ENCODE measurements around the gene STX8.

The STX8 gene

DNA sequence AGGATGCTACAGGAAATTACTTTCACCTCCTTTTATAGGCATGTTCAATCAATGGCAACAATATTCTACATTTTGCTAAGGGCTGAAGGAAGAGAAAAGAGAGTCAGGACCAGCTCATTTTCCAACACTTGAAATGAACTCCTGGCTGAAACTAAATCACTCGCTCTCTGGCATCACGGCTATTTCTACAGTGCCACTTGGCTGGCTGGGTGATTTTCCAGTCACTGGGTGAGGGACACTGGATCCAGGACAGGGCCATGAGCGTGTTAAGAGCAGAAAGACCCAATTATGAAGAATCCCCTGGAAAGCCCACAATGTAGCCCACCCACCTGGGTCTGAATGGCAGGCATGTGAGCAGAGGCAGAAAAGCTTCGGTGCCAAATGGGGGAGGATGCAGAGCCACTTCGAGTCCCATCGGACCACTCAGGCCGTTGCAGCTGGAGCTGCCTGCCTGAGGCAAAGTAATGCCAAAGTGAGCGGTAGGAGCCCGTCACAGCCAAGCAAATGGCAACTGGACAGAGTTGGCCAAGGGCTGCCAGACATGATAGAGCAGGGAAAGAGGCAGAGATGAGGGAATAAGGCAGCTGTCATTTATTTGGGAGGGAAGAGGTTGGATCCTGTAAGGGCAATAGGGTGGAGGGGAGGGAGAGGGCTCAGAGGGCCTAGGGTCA is 246.2 kb downstream of the STX8 start:
- TF ChIP-seq, protein P1, sequence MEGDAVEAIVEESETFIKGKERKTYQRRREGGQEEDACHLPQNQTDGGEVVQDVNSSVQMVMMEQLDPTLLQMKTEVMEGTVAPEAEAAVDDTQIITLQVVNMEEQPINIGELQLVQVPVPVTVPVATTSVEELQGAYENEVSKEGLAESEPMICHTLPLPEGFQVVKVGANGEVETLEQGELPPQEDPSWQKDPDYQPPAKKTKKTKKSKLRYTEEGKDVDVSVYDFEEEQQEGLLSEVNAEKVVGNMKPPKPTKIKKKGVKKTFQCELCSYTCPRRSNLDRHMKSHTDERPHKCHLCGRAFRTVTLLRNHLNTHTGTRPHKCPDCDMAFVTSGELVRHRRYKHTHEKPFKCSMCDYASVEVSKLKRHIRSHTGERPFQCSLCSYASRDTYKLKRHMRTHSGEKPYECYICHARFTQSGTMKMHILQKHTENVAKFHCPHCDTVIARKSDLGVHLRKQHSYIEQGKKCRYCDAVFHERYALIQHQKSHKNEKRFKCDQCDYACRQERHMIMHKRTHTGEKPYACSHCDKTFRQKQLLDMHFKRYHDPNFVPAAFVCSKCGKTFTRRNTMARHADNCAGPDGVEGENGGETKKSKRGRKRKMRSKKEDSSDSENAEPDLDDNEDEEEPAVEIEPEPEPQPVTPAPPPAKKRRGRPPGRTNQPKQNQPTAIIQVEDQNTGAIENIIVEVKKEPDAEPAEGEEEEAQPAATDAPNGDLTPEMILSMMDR (IDR thresholded peaks at IDR 0.05; ENCODE audit: unreplicated experiment in 3 of 3): no peak
- peaks cover 2% of the 10 kb centered on the region for H3K9me3 Mint-ChIP-seq
- no peak overlapping the region for H3K4me3 Mint-ChIP-seq
- H3K4me1 Mint-ChIP-seq: peaks cover 4% of the 10 kb centered on the region
- H3K27me3 Mint-ChIP-seq (ENCODE audit: low read depth): no peaks in the 10 kb centered on the region
- H3K36me3 Mint-ChIP-seq (ENCODE audit: low read depth): peaks cover under 1% of the 10 kb centered on the region
- H3K27ac Mint-ChIP-seq: no peak overlapping the region

DNA sequence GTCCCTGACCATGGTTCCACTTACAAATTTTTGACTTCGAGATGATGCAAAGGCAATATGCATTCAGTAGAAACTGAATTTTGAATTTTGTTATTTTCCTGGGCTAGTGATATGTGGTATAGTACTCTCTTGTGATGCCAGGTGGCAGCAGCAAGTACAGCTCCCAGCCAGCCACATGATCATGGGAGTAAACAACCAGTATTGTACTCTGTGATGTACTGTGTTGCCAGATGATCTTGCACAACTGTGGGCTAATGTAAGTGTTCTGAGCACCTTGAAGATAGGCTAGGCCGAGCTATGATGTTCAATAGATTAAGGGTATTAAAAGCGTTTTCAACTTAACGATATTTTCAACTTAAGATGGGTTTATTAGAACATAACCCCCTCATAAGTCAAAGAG is 250.8 kb downstream of the STX8 start:
- no peak overlapping the region for H3K27ac Mint-ChIP-seq

DNA sequence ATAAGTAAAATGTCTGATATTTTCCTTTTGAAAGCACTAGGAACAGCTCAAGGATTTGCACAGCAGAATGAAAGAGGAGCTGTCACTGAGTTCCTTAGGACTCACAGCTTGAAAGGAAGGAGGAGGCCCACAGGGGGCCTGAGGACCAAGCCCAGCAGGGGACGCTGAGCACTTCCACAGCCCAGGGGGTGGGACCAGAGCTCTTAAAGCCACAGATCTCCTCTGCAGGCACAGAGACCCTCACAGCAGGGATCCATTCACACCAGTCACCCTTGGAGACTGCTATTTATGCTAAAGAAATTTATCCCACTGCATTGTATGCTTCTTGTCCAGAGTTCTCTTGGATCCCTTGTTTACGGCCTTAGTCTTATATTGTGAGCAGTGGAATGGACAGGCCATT is 253.3 kb downstream of the STX8 start:
- H3K4me3 Mint-ChIP-seq: no peak overlapping the region
- H3K9me3 Mint-ChIP-seq: peaks cover 10% of the 10 kb centered on the region
- no peaks in the 10 kb centered on the region for H3K4me1 Mint-ChIP-seq
- peak overlapping the region in 1 of 3 experiments; percentile 25 for H3K27ac Mint-ChIP-seq
- TF ChIP-seq, protein P1 (IDR thresholded peaks at IDR 0.05; ENCODE audit: unreplicated experiment in 3 of 3): no peak
- H3K27me3 Mint-ChIP-seq (ENCODE audit: low read depth): no peaks in the 10 kb centered on the region
- H3K36me3 Mint-ChIP-seq (ENCODE audit: low read depth): peaks cover 9% of the 10 kb centered on the region

More for the DNA sequence above, 250.8 kb downstream of the STX8 start:
- Mint-ChIP-seq H3K36me3 (ENCODE audit: low read depth) (no peaks in the 10 kb centered on the region), H3K4me3 (no peak overlapping the region), H3K4me1 (no peaks in the 10 kb centered on the region), H3K9me3 (no peaks in the 10 kb centered on the region), H3K27me3 (ENCODE audit: low read depth) (no peaks in the 10 kb centered on the region)
- TF ChIP-seq, protein P1 (IDR thresholded peaks at IDR 0.05; ENCODE audit: unreplicated experiment in 3 of 3): no peak

DNA sequence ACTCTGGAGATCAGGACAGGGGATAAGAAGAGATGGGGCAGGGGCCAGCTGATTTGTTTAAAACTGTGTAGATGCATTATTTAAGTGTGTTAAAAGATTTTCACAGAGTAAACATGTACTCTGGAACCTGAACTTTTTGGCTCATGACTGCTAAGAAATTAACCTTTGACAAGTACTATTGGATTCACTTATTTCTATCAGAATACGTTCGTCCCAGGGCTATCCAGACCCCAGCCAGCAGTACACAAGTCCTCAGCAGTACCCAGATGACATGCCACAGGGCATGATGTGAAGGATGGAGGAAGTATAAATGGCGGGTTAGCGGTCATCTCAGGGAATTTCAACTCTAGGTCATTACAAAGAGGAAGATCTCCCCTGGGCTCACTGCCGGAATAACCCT is 253.7 kb downstream of the STX8 start:
- TF ChIP-seq, protein P1 (IDR thresholded peaks at IDR 0.05; ENCODE audit: unreplicated experiment in 3 of 3): no peak
- H3K27me3 Mint-ChIP-seq (ENCODE audit: low read depth): no peaks in the 10 kb centered on the region
- peaks cover 13% of the 10 kb centered on the region for H3K36me3 Mint-ChIP-seq (ENCODE audit: low read depth)
- no peak overlapping the region for H3K4me3 Mint-ChIP-seq
- H3K27ac Mint-ChIP-seq: peak overlapping the region in 1 of 3 experiments; percentile 25
- no peaks in the 10 kb centered on the region for H3K4me1 Mint-ChIP-seq
- H3K9me3 Mint-ChIP-seq: peaks cover 13% of the 10 kb centered on the region

DNA sequence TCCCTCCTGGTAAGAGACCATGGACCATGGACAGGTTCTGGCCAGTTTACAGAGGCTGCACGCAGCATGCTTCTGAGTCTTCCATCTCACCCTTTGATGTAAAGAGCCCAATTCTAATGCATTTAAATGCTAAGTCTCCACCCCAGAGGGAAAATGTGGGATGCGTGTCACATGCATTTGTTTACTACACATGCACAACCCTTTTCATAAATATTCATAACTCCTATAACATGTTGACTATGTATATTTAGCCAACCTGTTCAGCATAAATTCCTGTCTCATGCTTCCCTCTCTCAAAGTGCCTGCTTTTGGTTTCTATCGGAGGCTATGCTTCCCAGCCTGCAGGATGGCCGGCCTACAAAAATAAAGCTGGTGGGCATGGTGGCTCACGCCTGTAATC is 260.3 kb downstream of the STX8 start:
- peaks cover 15% of the 10 kb centered on the region for H3K36me3 Mint-ChIP-seq (ENCODE audit: low read depth)
- peaks cover 9% of the 10 kb centered on the region for H3K4me1 Mint-ChIP-seq
- H3K9me3 Mint-ChIP-seq: peaks cover 16% of the 10 kb centered on the region
- H3K4me3 Mint-ChIP-seq: no peak overlapping the region
- no peak overlapping the region for H3K27ac Mint-ChIP-seq
- no peaks in the 10 kb centered on the region for H3K27me3 Mint-ChIP-seq (ENCODE audit: low read depth)
- TF ChIP-seq, protein P1 (IDR thresholded peaks at IDR 0.05; ENCODE audit: unreplicated experiment in 3 of 3): no peak

DNA sequence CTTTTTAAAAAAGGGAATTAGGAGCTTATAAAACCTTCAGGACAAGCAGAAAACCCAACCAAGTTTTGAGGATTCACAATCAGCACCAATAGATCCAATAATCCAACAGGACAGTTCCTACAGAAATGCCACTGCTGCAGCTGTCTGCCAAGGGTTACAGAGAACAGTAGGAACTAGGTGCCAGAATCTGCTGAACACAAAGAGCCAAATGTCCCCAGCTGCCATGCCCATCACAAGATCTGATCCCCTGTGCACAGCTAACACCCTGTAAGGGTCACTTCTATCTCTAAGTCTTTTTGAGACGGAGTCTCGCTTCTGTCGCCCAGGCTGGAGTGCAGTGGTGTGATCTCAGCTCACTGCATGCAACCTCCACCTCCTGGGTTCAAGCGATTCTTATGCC is 262.3 kb downstream of the STX8 start:
- Mint-ChIP-seq H3K4me3 (no peak overlapping the region), H3K27me3 (ENCODE audit: low read depth) (no peaks in the 10 kb centered on the region), H3K9me3 (peaks cover 11% of the 10 kb centered on the region), H3K27ac (peak overlapping the region in 1 of 3 experiments; percentile 35), H3K36me3 (ENCODE audit: low read depth) (peaks cover 9% of the 10 kb centered on the region), H3K4me1 (peaks cover 18% of the 10 kb centered on the region)
- TF ChIP-seq, protein P1 (IDR thresholded peaks at IDR 0.05; ENCODE audit: unreplicated experiment in 3 of 3): no peak

Measured in nephron (organoid).